Mononuclear cell (primary cell): ENCODE data around the gene ATF6. TPM values are rescaled to one million over a fixed set of nuclear protein-coding genes. Genes with fewer than 3 reads are reported as not detected.

ENCODE experiments used
- H3K27me3 ChIP-seq: 2 replicates; pipeline ENCODE4 v1.6.0; 2011; ENCODE audit warnings: low read length, control low read depth; ENCODE audit not compliant: insufficient read depth
- H3K4me1 ChIP-seq: 2 replicates; pipeline ENCODE4 v1.5.1; 2011; ENCODE audit warnings: mild to moderate bottlenecking, low read length, control low read depth; ENCODE audit not compliant: insufficient read depth
- H3K4me3 ChIP-seq: 2 replicates; pipeline ENCODE4 v1.5.1; 2011; ENCODE audit warnings: mild to moderate bottlenecking, low read length, moderate library complexity
- H3K9me3 ChIP-seq: 2 replicates; pipeline ENCODE4 v1.5.1; 2011; ENCODE audit warnings: low read depth, mild to moderate bottlenecking, control low read depth, low read length
- total RNA-seq: library from RNA; depleted of rRNA; stranded (reverse); fragments of >200 nt; gene quantifications from one replicate; pipeline ENCODE4 v1.2.3, GENCODE V29; 2012

The ATF6 gene
- total RNA-seq, 1 donor, result 27.5 TPM

GRCh38 chr1:161997152-161997551 is 231.0 kb downstream of the ATF6 start:
- no peak overlapping the region for H3K4me3 ChIP-seq
- no peaks in the 10 kb centered on the region for H3K27me3 ChIP-seq
- no peaks in the 10 kb centered on the region for H3K9me3 ChIP-seq

DNA sequence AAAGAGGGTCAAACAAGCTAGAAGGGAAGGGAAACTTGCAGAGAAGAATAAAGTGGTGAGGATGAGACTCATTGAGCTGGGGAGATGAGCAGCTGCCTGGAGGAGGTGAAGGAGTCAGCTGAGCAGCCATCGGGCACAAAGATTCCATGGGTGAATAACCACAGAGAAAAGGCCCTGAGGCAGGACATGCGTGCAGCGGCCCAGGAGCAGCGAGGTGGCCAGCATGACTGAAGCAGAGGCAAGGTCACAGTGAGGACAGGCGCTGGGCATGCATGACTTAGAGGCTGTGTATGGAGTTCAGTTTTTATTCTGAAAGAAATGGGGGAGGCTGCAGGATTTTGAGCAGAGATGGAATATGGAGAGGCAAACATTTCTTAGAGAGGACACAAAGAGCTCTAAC is 232.7 kb downstream of the ATF6 start:
- Histone ChIP-seq H3K4me3 (no peak overlapping the region), H3K27me3 (no peaks in the 10 kb centered on the region), H3K9me3 (no peaks in the 10 kb centered on the region), H3K4me1 (peaks cover 21% of the 10 kb centered on the region)

More at GRCh38 chr1:161997152-161997551, 231.0 kb downstream of the ATF6 start:
- H3K4me1 ChIP-seq, result peaks cover 9% of the 10 kb centered on the region

- peaks cover 25% of the 10 kb centered on the region for H3K4me1 ChIP-seq
- H3K27me3 ChIP-seq, result no peaks in the 10 kb centered on the region
- no peaks in the 10 kb centered on the region for H3K9me3 ChIP-seq
- no peak overlapping the region for H3K4me3 ChIP-seq
These were observed 233.4 kb downstream of the ATF6 start for GRCh38 chr1:161999301-162000052.

DNA sequence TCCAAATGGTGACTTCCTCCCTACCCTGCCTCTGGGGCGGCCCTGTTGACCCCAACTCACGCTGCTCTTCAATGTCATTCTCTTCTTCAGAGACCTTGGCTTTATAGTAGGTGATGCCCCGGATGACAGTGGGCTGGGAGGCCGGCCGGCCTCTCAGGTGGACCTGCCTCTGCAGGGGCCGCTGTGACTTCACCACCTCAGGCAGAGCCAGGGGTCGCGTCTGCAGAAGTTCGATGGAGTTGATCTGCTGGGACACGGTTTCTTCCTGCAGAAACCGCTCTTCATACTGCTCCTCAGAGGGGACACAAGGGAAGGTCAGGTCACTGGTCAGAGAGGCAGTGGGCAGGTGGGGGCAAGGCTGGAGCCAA is 233.9 kb downstream of the ATF6 start:
- Histone ChIP-seq H3K27me3 (no peaks in the 10 kb centered on the region), H3K9me3 (no peaks in the 10 kb centered on the region), H3K4me3 (no peak overlapping the region), H3K4me1 (peaks cover 25% of the 10 kb centered on the region)

DNA sequence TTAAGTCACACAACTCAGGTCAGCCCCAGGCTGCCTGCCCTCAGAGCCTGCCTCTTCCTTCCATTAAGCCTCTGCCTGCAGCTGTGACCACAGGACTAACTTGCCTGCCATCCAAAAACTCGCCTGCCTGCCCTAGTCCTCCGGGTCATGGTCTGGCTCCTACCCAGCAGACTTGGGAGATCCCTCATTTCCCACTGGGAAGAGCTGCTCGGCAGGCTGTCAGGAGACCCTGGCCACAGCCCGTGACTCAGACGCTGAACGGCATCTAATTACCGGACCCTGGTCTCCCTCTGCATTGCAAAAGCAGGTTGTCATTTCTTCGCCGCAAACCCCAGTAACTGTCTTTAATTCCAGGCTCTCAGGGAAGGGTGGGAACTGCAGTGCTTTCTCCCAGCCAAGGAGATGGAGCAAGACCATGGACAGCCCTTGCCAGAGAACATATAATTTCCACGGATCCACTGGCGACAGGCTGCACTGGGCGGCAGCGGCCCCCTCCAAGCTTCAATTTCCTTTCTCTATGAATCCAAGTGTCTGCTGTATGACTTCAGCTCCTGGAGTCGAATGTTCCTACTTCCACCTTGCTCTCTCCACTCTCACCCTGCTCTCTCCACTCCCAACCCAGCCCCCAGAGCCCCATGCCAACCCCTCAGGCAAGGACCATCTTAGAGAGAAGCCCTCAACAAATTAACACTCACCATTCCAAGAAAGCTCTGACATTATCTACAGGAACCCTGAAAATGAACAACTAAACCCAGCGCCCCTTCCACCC is 237.1 kb downstream of the ATF6 start:
- Histone ChIP-seq H3K4me1 (peaks cover 25% of the 10 kb centered on the region), H3K9me3 (no peaks in the 10 kb centered on the region), H3K27me3 (no peaks in the 10 kb centered on the region), H3K4me3 (peak overlapping the region; percentile 7)

DNA sequence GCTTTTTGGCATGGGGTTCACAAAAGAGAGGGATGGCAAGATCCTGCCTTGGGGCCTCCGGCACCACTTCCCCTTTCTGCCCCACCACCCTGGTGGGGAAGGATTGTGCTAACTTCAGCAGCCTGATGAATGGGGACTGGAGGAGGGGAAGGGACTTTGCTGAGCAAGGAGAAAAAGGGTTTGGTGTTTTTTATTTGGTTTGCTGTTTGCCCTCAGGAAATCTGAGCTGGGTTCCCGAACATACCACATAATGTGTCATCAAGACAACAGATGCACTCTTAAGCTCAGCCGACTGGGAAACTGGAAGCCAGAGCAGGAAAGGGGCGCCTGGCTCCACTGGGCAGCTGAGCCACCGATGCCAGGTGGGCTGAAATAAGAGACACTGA is 237.7 kb downstream of the ATF6 start:
- Histone ChIP-seq H3K4me3 (no peak overlapping the region), H3K4me1 (peaks cover 24% of the 10 kb centered on the region), H3K27me3 (no peaks in the 10 kb centered on the region), H3K9me3 (no peaks in the 10 kb centered on the region)

DNA sequence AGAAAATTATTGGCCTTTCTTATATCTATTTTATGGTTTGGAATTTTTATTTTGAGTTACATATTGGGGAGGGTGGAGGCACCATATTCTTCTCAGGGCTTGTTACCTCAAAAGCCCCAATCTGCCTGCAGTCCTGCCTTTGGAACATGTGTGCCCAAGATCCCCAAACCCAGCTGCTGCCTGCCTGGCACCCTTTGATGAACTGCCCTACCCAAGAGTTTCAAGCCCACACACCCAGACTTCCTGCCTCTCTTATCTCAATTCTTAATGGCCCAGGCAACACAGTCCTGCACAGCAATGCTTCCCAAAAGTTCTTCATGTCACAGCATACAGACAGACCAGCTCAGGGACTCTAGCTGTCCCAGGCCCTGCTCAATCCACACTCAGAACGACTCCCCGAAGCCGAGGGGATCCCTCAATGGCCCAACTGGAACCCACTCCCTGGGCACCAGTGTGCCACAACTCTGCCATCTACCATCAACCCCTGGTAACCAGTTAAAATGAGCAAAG is 238.4 kb downstream of the ATF6 start:
- peaks cover 20% of the 10 kb centered on the region for H3K4me1 ChIP-seq
- H3K4me3 ChIP-seq, result no peak overlapping the region
- H3K27me3 ChIP-seq, result no peaks in the 10 kb centered on the region
- H3K9me3 ChIP-seq, result no peaks in the 10 kb centered on the region

- H3K9me3 ChIP-seq, result no peaks in the 10 kb centered on the region
- peaks cover 17% of the 10 kb centered on the region for H3K4me1 ChIP-seq
- H3K4me3 ChIP-seq, result no peak overlapping the region
- H3K27me3 ChIP-seq, result no peaks in the 10 kb centered on the region
These were observed 240.0 kb downstream of the ATF6 start for GRCh38 chr1:162006081-162006480.

DNA sequence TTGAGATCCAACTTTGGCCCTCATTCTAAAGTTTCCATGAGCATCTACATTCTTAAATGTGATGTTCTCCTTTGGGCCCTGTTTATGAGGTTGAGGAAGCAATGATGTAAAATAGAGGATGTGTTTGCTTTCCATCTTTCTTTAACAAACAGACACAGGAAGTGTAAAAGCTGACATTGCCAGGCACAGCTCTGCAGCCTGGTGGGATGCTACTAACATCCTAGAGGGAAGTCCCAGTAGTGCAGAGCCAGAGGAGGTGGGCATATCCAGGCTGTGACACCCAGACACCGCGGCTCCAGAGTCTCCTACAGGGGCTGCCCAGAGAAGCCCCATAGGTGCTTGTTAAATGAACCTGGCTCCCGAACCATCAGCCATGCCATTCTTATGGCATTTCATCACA is 241.3 kb downstream of the ATF6 start:
- Histone ChIP-seq H3K4me1 (peaks cover 17% of the 10 kb centered on the region), H3K4me3 (no peak overlapping the region), H3K9me3 (no peaks in the 10 kb centered on the region), H3K27me3 (no peaks in the 10 kb centered on the region)

- peaks cover 5% of the 10 kb centered on the region for H3K4me1 ChIP-seq
- no peaks in the 10 kb centered on the region for H3K27me3 ChIP-seq
- H3K9me3 ChIP-seq, result no peaks in the 10 kb centered on the region
- no peak overlapping the region for H3K4me3 ChIP-seq
These were observed 242.7 kb downstream of the ATF6 start for GRCh38 chr1:162008799-162009198.

DNA sequence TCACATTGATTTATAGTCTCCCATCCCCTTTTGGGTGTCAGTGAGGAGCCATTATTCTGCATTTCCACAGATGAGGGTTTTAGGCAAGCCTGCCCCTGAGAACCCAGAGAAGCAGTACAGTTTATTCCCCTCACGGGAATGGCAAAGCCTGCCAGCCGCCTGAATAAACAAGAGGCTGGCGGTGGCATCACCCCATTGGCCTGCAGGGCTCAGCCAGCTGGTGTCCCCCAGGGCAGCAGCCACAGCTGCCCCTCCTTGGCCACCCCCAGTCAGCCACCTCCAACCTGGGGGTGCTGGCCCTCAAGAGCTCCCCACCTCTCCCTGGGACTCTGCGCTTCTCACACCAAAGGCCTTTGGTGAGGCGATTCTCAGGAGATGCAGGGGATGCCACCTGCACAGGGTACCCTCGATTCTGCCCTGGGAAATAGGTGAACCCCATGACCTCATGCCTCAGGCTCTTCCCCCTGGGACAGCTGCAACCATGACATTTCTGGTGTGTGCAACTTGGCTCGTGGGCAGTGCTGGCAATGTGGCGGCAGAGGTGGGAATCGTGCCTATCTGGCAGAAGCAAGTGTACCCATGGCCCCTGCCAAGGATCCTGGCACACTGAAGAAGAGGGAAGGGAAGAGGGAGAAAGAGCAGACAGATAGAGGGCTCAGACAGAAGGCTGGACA is 243.5 kb downstream of the ATF6 start:
- H3K4me1 ChIP-seq, result no peaks in the 10 kb centered on the region
- no peaks in the 10 kb centered on the region for H3K27me3 ChIP-seq
- no peak overlapping the region for H3K4me3 ChIP-seq
- no peaks in the 10 kb centered on the region for H3K9me3 ChIP-seq

DNA sequence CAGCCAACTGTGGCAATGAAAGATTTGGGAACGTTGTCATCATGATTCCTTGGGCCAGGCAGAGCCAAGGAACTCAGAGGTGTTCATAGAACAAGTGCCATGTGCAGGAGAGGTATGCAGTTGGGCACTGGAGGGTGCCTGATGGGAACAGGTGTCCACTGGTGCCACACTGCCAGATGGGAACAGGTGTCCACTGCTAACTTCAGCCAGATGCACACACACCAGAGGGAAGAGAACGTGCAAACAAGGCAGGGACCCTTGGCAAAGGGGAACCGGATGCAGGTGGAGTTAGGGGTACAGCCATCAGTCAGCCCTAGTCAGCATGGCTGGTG is 244.0 kb downstream of the ATF6 start:
- no peak overlapping the region for H3K4me3 ChIP-seq
- H3K4me1 ChIP-seq, result no peaks in the 10 kb centered on the region
- H3K27me3 ChIP-seq, result no peaks in the 10 kb centered on the region
- no peaks in the 10 kb centered on the region for H3K9me3 ChIP-seq

- H3K4me3 ChIP-seq, result no peak overlapping the region
- H3K4me1 ChIP-seq, result no peaks in the 10 kb centered on the region
- no peaks in the 10 kb centered on the region for H3K27me3 ChIP-seq
- H3K9me3 ChIP-seq, result no peaks in the 10 kb centered on the region
These were observed 245.4 kb downstream of the ATF6 start for GRCh38 chr1:162011337-162012012.

GRCh38 chr1:162013289-162013688 is 247.2 kb downstream of the ATF6 start:
- H3K27me3 ChIP-seq, result no peaks in the 10 kb centered on the region
- H3K4me3 ChIP-seq, result no peak overlapping the region
- H3K9me3 ChIP-seq, result no peaks in the 10 kb centered on the region
- H3K4me1 ChIP-seq, result no peaks in the 10 kb centered on the region
